CD14-positive monocyte (primary cell): ENCODE data around the gene EXD3. TPM values are rescaled to one million over a fixed set of nuclear protein-coding genes. Genes with fewer than 3 reads are reported as not detected.

Experiments used
- DNase-seq, 3 donors: peaks; one replicate each; pipeline ENCODE4 v3.0.0-alpha.2; 2011 to 2022
- H2AFZ ChIP-seq: 2 replicates; pipeline ENCODE4 v1.6.0; 2012; ENCODE audit warnings: mild to moderate bottlenecking, low read depth, low read length, inconsistent platforms; ENCODE audit not compliant: insufficient read depth, poor library complexity, severe bottlenecking
- H3K27ac ChIP-seq, 2 donors: 1 replicate in 1 of 2; 2 replicates in 1 of 2; pipeline ENCODE4 v1.5.1; 2012 to 2013; ENCODE audit warnings: low read length in 2 of 2, control low read depth in 1 of 2, inconsistent platforms in 1 of 2, low read depth in 1 of 2, mild to moderate bottlenecking in 1 of 2
- H3K27me3 ChIP-seq, 2 donors: one replicate each; pipeline versions ENCODE4 v1.6.0 to v1.6.1; 2011 to 2013; ENCODE audit warnings: low read length in 2 of 2; ENCODE audit not compliant: control insufficient read depth in 2 of 2, insufficient read depth in 2 of 2
- H3K36me3 ChIP-seq, 2 donors: replicated peaks in 1 of 2; 1 replicate in 1 of 2; 2 replicates in 1 of 2; pipeline versions ENCODE4 v1.5.1 to v1.6.1; 2012 to 2013; ENCODE audit warnings: low read length in 2 of 2, control low read depth in 1 of 2, inconsistent platforms in 1 of 2, mild to moderate bottlenecking in 1 of 2; ENCODE audit not compliant: insufficient read depth in 2 of 2, control insufficient read depth in 1 of 2
- H3K4me1 ChIP-seq, 2 donors: 1 replicate in 1 of 2; 2 replicates in 1 of 2; pipeline versions ENCODE4 v1.5.1 to v1.6.1; 2012 to 2013; ENCODE audit warnings: low read length in 2 of 2, control low read depth in 1 of 2, inconsistent platforms in 1 of 2, mild to moderate bottlenecking in 1 of 2, moderate library complexity in 1 of 2; ENCODE audit not compliant: insufficient read depth in 2 of 2, control insufficient read depth in 1 of 2
- H3K4me2 ChIP-seq: replicated peaks from 2 replicates; pipeline ENCODE3; 2012; ENCODE audit warnings: low read length, moderate library complexity, mild to moderate bottlenecking; ENCODE audit not compliant: poor library complexity, severe bottlenecking; ENCODE audit errors: extremely low read depth
- H3K4me3 ChIP-seq, 3 experiments: fragments of 200-600 bp in 1 of 3; sonication (generic) in 1 of 3; replicated peaks in 1 of 3; 1 replicate in 2 of 3; 2 replicates in 1 of 3; pipeline ENCODE4 v1.5.1; 2011 to 2013; ENCODE audit warnings: low read length in 3 of 3, mild to moderate bottlenecking in 3 of 3, control low read depth in 2 of 3, low read depth in 2 of 3, inconsistent platforms in 1 of 3, moderate library complexity in 1 of 3
- H3K79me2 ChIP-seq: 2 replicates; pipeline ENCODE4 v1.6.0; 2012; ENCODE audit warnings: mild to moderate bottlenecking, control low read depth, inconsistent platforms, low read length, moderate library complexity; ENCODE audit not compliant: insufficient read depth
- H3K9ac ChIP-seq: 2 replicates; pipeline ENCODE4 v1.6.0; 2017; ENCODE audit warnings: low read length, mild to moderate bottlenecking; ENCODE audit not compliant: insufficient read depth, poor library complexity, severe bottlenecking
- H3K9me3 ChIP-seq, 2 donors: replicated peaks in 1 of 2; 1 replicate in 1 of 2; 2 replicates in 1 of 2; pipeline versions ENCODE4 v1.5.1 to v1.6.1; 2012 to 2013; ENCODE audit warnings: low read length in 2 of 2, control low read depth in 1 of 2; ENCODE audit not compliant: control insufficient read depth in 1 of 2, insufficient read depth in 1 of 2
- H4K20me1 ChIP-seq: 2 replicates; pipeline ENCODE4 v1.6.0; 2012; ENCODE audit warnings: mild to moderate bottlenecking, low read length, control low read depth, moderate library complexity; ENCODE audit not compliant: insufficient read depth
- H3K27ac Mint-ChIP-seq, 7 donors: one replicate each; pipeline ENCODE4 v1.8.0; 2020; ENCODE audit warnings: mild to moderate bottlenecking in 7 of 7, mixed read lengths in 7 of 7, moderate library complexity in 6 of 7, inconsistent platforms in 2 of 7
- H3K27me3 Mint-ChIP-seq, 3 donors: one replicate each; pipeline ENCODE4 v1.8.0; 2021 to 2022; ENCODE audit warnings: low read depth in 3 of 3, mild to moderate bottlenecking in 3 of 3, mixed read lengths in 3 of 3, moderate library complexity in 3 of 3, inconsistent platforms in 1 of 3
- H3K36me3 Mint-ChIP-seq, 2 donors: one replicate each; pipeline ENCODE4 v1.8.0; 2020; ENCODE audit warnings: mixed read lengths in 2 of 2, inconsistent platforms in 1 of 2, mild to moderate bottlenecking in 1 of 2
- H3K4me1 Mint-ChIP-seq: one replicate; pipeline ENCODE4 v1.8.0; 2020; ENCODE audit warnings: mild to moderate bottlenecking, mixed read lengths
- H3K4me3 Mint-ChIP-seq, 2 donors: one replicate each; pipeline ENCODE4 v1.8.0; 2020; ENCODE audit warnings: mild to moderate bottlenecking in 2 of 2, mixed read lengths in 2 of 2, moderate library complexity in 1 of 2
- H3K9me3 Mint-ChIP-seq, 7 donors: one replicate each; pipeline ENCODE4 v1.8.0; 2020 to 2022; ENCODE audit warnings: mixed read lengths in 7 of 7, mild to moderate bottlenecking in 6 of 7, moderate library complexity in 6 of 7, inconsistent platforms in 2 of 7
- CTCF ChIP-seq: fragments of 200-600 bp; IDR thresholded peaks from one replicate; pipeline ENCODE4 v1.8.0; 2022; ENCODE audit warnings: antibody characterized with exemption, mild to moderate bottlenecking
- WGBS: methylation state at CpG from one replicate; pipeline ENCODE4 v1.1.5; 2013; ENCODE audit warnings: missing lambda C conversion rate; ENCODE audit not compliant: insufficient coverage; 5-methylcytosine and 5-hydroxymethylcytosine counted together
- intact Hi-C, 2 donors: fragments of 100-400 bp; cut with micrococcal nuclease; formaldehyde crosslinking; loops; one replicate each; pipeline versions ENCODE4 v1.15.0 to v1.15.1; 2023
- polyA plus RNA-seq, 3 donors: library from polyadenylated mRNA; depleted of rRNA in 1 of 3; unstranded in 2 of 3; stranded (reverse) in 1 of 3; fragments of 300-500 nt in 2 of 3; fragments of >200 nt in 1 of 3; fragmentation: Illumina TruSeq in 2 of 3; gene quantifications; 1 replicate in 2 of 3; 2 replicates in 1 of 3; pipeline ENCODE4 v1.2.3, GENCODE V29; 2012 to 2021

The EXD3 gene
- polyA plus RNA-seq, 3 donors: 2.0 to 10.8 (median 3.0) TPM

GRCh38 chr9:137409515-137409914 is 13.4 kb downstream of the EXD3 start:
- no peak overlapping the region for H2AFZ ChIP-seq
- H3K9me3 ChIP-seq: no peaks in the 10 kb centered on the region
- intact Hi-C loops: loop anchor here (5.0 kb wide), 2 partner anchors 82 to 102 kb away; no protein-coding TSS in a partner anchor
- peaks cover 9 to 39% of the 10 kb centered on the region in 2 donors for H3K27me3 ChIP-seq
- TF ChIP-seq CTCF: no peak
- no peaks in the 10 kb centered on the region for H3K36me3 ChIP-seq
- peaks cover 3% of the 10 kb centered on the region for H3K79me2 ChIP-seq
- peak overlapping the region in 1 of 7 donors; percentile 6 for H3K27ac Mint-ChIP-seq
- no peak for DNase-seq
- peaks cover 48% of the 10 kb centered on the region for H4K20me1 ChIP-seq
- 98% methylated on average over 9 of the region's 11 CpGs for WGBS
- peaks cover 17% of the 10 kb centered on the region for H3K4me1 Mint-ChIP-seq
- peaks cover 33 to 71% (median 44%) of the 10 kb centered on the region in 3 donors for H3K27me3 Mint-ChIP-seq
- H3K9me3 Mint-ChIP-seq: peaks cover 0 to 4% (median 0%) of the 10 kb centered on the region in 7 donors
- H3K4me2 ChIP-seq: no peak overlapping the region
- peaks cover 2 to 6% of the 10 kb centered on the region in 2 donors for H3K36me3 Mint-ChIP-seq
- no peak overlapping the region for H3K27ac ChIP-seq
- peak overlapping the region in 1 of 2 donors; percentile 30 for H3K4me3 Mint-ChIP-seq
- peaks cover 19 to 20% of the 10 kb centered on the region in 2 donors for H3K4me1 ChIP-seq
- no peak overlapping the region for H3K9ac ChIP-seq
- no peak overlapping the region for H3K4me3 ChIP-seq

- peaks cover 0 to 4% (median 0%) of the 10 kb centered on the region in 7 donors for H3K9me3 Mint-ChIP-seq
- H3K36me3 ChIP-seq: no peaks in the 10 kb centered on the region
- H3K79me2 ChIP-seq: peaks cover 3% of the 10 kb centered on the region
- H3K9ac ChIP-seq: no peak overlapping the region
- H3K4me2 ChIP-seq: no peak overlapping the region
- 100% methylated on average over 11 of the region's 24 CpGs for WGBS
- H3K27me3 ChIP-seq: peaks cover 9 to 39% of the 10 kb centered on the region in 2 donors
- peaks cover 48% of the 10 kb centered on the region for H4K20me1 ChIP-seq
- peaks cover 30 to 71% (median 44%) of the 10 kb centered on the region in 3 donors for H3K27me3 Mint-ChIP-seq
- H3K27ac ChIP-seq: no peak overlapping the region
- no peak overlapping the region for H3K4me3 ChIP-seq
- peaks cover 2 to 5% of the 10 kb centered on the region in 2 donors for H3K36me3 Mint-ChIP-seq
- peaks cover 13 to 14% of the 10 kb centered on the region in 2 donors for H3K4me1 ChIP-seq
- H3K4me3 Mint-ChIP-seq: no peak overlapping the region
- peaks cover 12% of the 10 kb centered on the region for H3K4me1 Mint-ChIP-seq
- TF ChIP-seq CTCF: no peak
- no peak for DNase-seq
- no peak overlapping the region for H3K27ac Mint-ChIP-seq
- H3K9me3 ChIP-seq: no peaks in the 10 kb centered on the region
- intact Hi-C loops: loop anchor here (5.0 kb wide), 2 partner anchors 82 to 102 kb away; no protein-coding TSS in a partner anchor
- no peak overlapping the region for H2AFZ ChIP-seq
Measured at GRCh38 chr9:137408651-137409405, 14.1 kb downstream of the EXD3 start.
